Measurements from ENCODE around the gene GTF2H4. TPM values are rescaled to one million over a fixed set of nuclear protein-coding genes. Genes with fewer than 3 reads are reported as not detected.
"Not testable (repeated sequence)": the region's sequence is repeated elsewhere in the genome, so short reads cannot be mapped to it uniquely, and the experiment has no call there.

GTF2H4 gene
- total RNA-seq, 1 experiment from 2014 or later: 42.6 TPM

DNA sequence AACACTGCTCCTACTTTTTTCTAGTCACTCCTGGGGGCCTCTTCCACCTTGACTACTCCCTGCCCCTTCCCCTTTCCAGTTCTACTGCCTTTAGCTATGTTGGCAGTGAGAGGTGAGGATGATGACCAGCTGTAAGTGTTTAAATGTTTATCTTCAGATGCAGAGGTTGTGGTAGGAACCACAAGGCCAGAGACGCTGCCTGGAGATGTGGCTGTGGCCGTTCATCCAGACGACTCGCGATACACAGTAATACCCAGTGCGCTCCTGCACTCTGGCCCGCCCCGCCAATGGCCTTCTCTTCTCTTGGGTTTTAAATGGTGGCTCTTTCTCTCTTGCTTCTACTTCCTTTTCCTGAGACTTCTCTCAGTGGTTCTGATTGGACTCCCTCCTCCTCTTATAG, 10.7 kb downstream of the GTF2H4 start:
- ChIA-PET CTCF (interaction anchor here (0.6 to 0.9 kb wide), 2 partner anchors 168 to 461 kb away, joined by 3 to 6 read pairs; no protein-coding TSS in a partner anchor), POLR2A (ENCODE audit: low non-redundant PET) (no interaction called here)
- no TSS peak for BruUV-seq (replicated peaks)
- H3K9me3 ChIP-seq (ENCODE audit: low read depth, low read length, poor library complexity, severe bottlenecking): no peaks in the 10 kb centered on the region
- no peak overlapping the region for H3K27ac ChIP-seq (ENCODE audit: low read depth, low read length, poor library complexity, severe bottlenecking)
- TF ChIP-seq CTCF (conservative IDR thresholded peaks at IDR 0.05; ENCODE audit: low read depth, low read length) (no peak), EZH2 (IDR thresholded peaks at IDR 0.05; ENCODE audit: borderline replicate concordance, low read depth, low read length, poor library complexity, severe bottlenecking) (no peak)
- peaks cover 35% of the 10 kb centered on the region for H3K36me3 ChIP-seq (ENCODE audit: insufficient read depth, low read length, poor library complexity, severe bottlenecking)
- H3K4me1 ChIP-seq (ENCODE audit: insufficient read depth, low read length, poor library complexity, severe bottlenecking): peaks cover 10% of the 10 kb centered on the region
- H3K4me3 ChIP-seq (ENCODE audit: low read depth, low read length, poor library complexity, severe bottlenecking): no peak overlapping the region
- H3K27me3 ChIP-seq (replicated peaks; ENCODE audit: insufficient read depth, low read depth, low read length, poor library complexity): no peaks in the 10 kb centered on the region
- intact Hi-C loops (cut with micrococcal nuclease; ENCODE audit: unreplicated experiment): no loop called here
- no peak for DNase-seq (ENCODE audit: low spot score)

- BruUV-seq (replicated peaks): no TSS peak
- CTCF ChIA-PET: no interaction called here
- Histone ChIP-seq H3K4me3 (ENCODE audit: low read depth, low read length, poor library complexity, severe bottlenecking) (no peak overlapping the region), H3K36me3 (ENCODE audit: insufficient read depth, low read length, poor library complexity, severe bottlenecking) (peaks cover 41% of the 10 kb centered on the region), H3K4me1 (ENCODE audit: insufficient read depth, low read length, poor library complexity, severe bottlenecking) (no peaks in the 10 kb centered on the region), H3K27ac (ENCODE audit: low read depth, low read length, poor library complexity, severe bottlenecking) (no peak overlapping the region), H3K9me3 (ENCODE audit: low read depth, low read length, poor library complexity, severe bottlenecking) (no peaks in the 10 kb centered on the region), H3K27me3 (replicated peaks; ENCODE audit: insufficient read depth, low read depth, low read length, poor library complexity) (no peaks in the 10 kb centered on the region)
- TF ChIP-seq CTCF (conservative IDR thresholded peaks at IDR 0.05; ENCODE audit: low read depth, low read length) (no peak), EZH2 (IDR thresholded peaks at IDR 0.05; ENCODE audit: borderline replicate concordance, low read depth, low read length, poor library complexity, severe bottlenecking) (no peak)
- intact Hi-C loops (cut with micrococcal nuclease; ENCODE audit: unreplicated experiment): no loop called here
- POLR2A ChIA-PET (ENCODE audit: low non-redundant PET): no interaction called here
- no peak for DNase-seq (ENCODE audit: low spot score)
Observed at GRCh38 chr6:30922447-30922852, 14.4 kb downstream of the GTF2H4 start.

DNA sequence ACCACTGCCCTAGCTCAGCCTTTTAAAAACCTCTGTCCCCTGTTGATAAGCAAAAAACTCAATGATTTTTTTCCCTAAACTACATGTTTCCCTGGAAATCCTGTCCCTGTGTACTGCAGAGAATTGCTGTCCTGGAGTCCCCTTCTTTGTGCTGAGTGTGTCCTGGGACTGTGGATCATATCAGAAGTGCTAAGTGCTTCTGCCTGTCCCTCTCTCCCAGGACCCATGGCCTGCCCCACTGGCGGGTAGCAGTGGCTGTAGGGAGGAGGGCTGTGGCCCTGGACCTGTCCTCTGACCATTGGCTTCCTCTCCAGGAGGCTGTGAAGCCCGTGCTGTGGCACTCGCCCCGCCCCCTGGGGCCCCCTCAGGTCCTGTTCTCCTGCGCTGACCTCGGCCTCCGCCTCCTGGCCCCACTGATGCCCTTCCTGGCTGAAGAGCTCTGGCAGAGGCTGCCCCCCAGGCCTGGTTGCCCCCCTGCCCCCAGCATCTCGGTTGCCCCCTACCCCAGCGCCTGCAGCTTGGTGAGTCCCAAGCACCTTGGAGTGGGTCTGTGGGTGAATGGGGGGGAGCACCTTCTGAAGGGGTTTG, 16.1 kb downstream of the GTF2H4 start:
- intact Hi-C loops (cut with micrococcal nuclease; ENCODE audit: unreplicated experiment); CTCF ChIA-PET; H3K4me3 ChIP-seq (ENCODE audit: low read depth, low read length, poor library complexity, severe bottlenecking); H3K4me1 ChIP-seq (ENCODE audit: insufficient read depth, low read length, poor library complexity, severe bottlenecking); DNase-seq (ENCODE audit: low spot score); BruUV-seq (replicated peaks); H3K9me3 ChIP-seq (ENCODE audit: low read depth, low read length, poor library complexity, severe bottlenecking); H3K27ac ChIP-seq (ENCODE audit: low read depth, low read length, poor library complexity, severe bottlenecking); H3K27me3 ChIP-seq (replicated peaks; ENCODE audit: insufficient read depth, low read depth, low read length, poor library complexity); POLR2A ChIA-PET (ENCODE audit: low non-redundant PET): not testable (repeated sequence)
- H3K36me3 ChIP-seq (ENCODE audit: insufficient read depth, low read length, poor library complexity, severe bottlenecking): peaks cover 38% of the 10 kb centered on the region

GRCh38 chr6:30926644-30927043, 18.6 kb downstream of the GTF2H4 start:
- DNase-seq (ENCODE audit: low spot score): no peak
- Histone ChIP-seq H3K4me3 (ENCODE audit: low read depth, low read length, poor library complexity, severe bottlenecking) (no peak overlapping the region), H3K27ac (ENCODE audit: low read depth, low read length, poor library complexity, severe bottlenecking) (no peak overlapping the region), H3K27me3 (replicated peaks; ENCODE audit: insufficient read depth, low read depth, low read length, poor library complexity) (no peaks in the 10 kb centered on the region), H3K4me1 (ENCODE audit: insufficient read depth, low read length, poor library complexity, severe bottlenecking) (no peaks in the 10 kb centered on the region), H3K9me3 (ENCODE audit: low read depth, low read length, poor library complexity, severe bottlenecking) (no peaks in the 10 kb centered on the region), H3K36me3 (ENCODE audit: insufficient read depth, low read length, poor library complexity, severe bottlenecking) (peaks cover 25% of the 10 kb centered on the region)
- ChIA-PET POLR2A (ENCODE audit: low non-redundant PET) (no interaction called here), CTCF (interaction anchor here (1.3 kb wide), 1 partner anchor 153 kb away, joined by 3 read pairs; no protein-coding TSS in a partner anchor)
- BruUV-seq (replicated peaks): no TSS peak
- intact Hi-C loops (cut with micrococcal nuclease; ENCODE audit: unreplicated experiment): no loop called here
- TF ChIP-seq EZH2 (IDR thresholded peaks at IDR 0.05; ENCODE audit: borderline replicate concordance, low read depth, low read length, poor library complexity, severe bottlenecking) (no peak), CTCF (conservative IDR thresholded peaks at IDR 0.05; ENCODE audit: low read depth, low read length) (no peak)

DNA sequence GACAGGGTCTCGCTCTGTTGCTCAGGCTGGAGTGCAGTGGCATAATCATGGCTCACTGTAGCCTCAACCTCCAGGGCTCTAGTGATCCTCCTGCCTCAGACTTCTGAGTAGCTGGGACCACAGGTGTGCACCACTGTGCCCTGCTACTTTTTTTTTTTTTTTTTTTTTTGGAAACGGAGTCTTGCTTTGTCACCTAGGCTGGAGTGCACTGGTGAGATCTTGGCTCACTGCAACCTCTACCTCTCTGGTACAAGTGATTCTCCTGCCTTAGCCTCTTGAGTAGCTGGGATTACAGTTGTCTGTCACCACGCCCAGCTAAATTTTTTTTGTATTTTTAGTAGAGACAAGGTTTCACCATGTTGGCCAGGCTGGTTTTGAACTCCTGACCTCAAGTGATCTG, 19.1 kb downstream of the GTF2H4 start:
- H3K4me3 ChIP-seq (ENCODE audit: low read depth, low read length, poor library complexity, severe bottlenecking); BruUV-seq (replicated peaks); DNase-seq (ENCODE audit: low spot score); H3K27ac ChIP-seq (ENCODE audit: low read depth, low read length, poor library complexity, severe bottlenecking); H3K27me3 ChIP-seq (replicated peaks; ENCODE audit: insufficient read depth, low read depth, low read length, poor library complexity); CTCF ChIA-PET; H3K4me1 ChIP-seq (ENCODE audit: insufficient read depth, low read length, poor library complexity, severe bottlenecking); POLR2A ChIA-PET (ENCODE audit: low non-redundant PET); intact Hi-C loops (cut with micrococcal nuclease; ENCODE audit: unreplicated experiment); H3K9me3 ChIP-seq (ENCODE audit: low read depth, low read length, poor library complexity, severe bottlenecking): not testable (repeated sequence)
- peaks cover 21% of the 10 kb centered on the region for H3K36me3 ChIP-seq (ENCODE audit: insufficient read depth, low read length, poor library complexity, severe bottlenecking)
